ENCODE results near the gene FBXO7. TPM values are rescaled to one million over a fixed set of nuclear protein-coding genes. Genes with fewer than 3 reads are reported as not detected.

Gene FBXO7
- total RNA-seq, 1 experiment from 2014 or later = 47.8 TPM

- Histone ChIP-seq H2AK5ac (ENCODE audit: insufficient read length, low read length) (no peak overlapping the region), H3K14ac (ENCODE audit: insufficient read depth, low read length) (no peak overlapping the region), H3T11ph (ENCODE audit: low read length) (no peak overlapping the region), H3K9ac (ENCODE audit: extremely low read depth, insufficient read length, low read length) (no peak overlapping the region), H3K9me3 (ENCODE audit: control insufficient read depth, low read depth, low read length) (no peaks in the 10 kb centered on the region), H2BK120ac (ENCODE audit: low read depth, low read length, poor library complexity, severe bottlenecking) (no peak overlapping the region), H4K91ac (ENCODE audit: insufficient read length, low read depth, low read length) (no peak overlapping the region), H3K56ac (ENCODE audit: insufficient read length, low read depth, low read length) (no peak overlapping the region), H2BK15ac (ENCODE audit: low read depth, low read length) (no peak overlapping the region), H4K20me1 (ENCODE audit: control insufficient read depth, insufficient read depth, insufficient read length) (no peaks in the 10 kb centered on the region), H2BK20ac (ENCODE audit: low read depth, low read length, poor library complexity, severe bottlenecking) (no peak overlapping the region), H3K23ac (ENCODE audit: insufficient read length, low read depth, low read length) (no peak overlapping the region), H3K23me2 (ENCODE audit: insufficient read length, low read depth, low read length, poor library complexity, severe bottlenecking) (no peaks in the 10 kb centered on the region), H3K4ac (ENCODE audit: low read depth, low read length) (no peak overlapping the region), H4K5ac (ENCODE audit: insufficient read length, low read depth, low read length) (no peak overlapping the region), H2BK12ac (ENCODE audit: insufficient read length, low read depth, low read length) (no peak overlapping the region), H3K27me3 (ENCODE audit: insufficient read depth, low read length) (peaks cover 2% of the 10 kb centered on the region; the same call in 1 of the 2 replicates), H3K4me2 (ENCODE audit: insufficient read depth, insufficient read length, low read length) (no peak overlapping the region), H4K8ac (replicated peaks; ENCODE audit: insufficient read length, low read depth, low read length) (no peak overlapping the region), H3K18ac (ENCODE audit: insufficient read length, low read depth, low read length) (no peak overlapping the region), H2AFZ (ENCODE audit: low read length) (no peak overlapping the region), H3K4me1 (ENCODE audit: insufficient read depth, low read length) (no peaks in the 10 kb centered on the region), H3K79me1 (ENCODE audit: insufficient read depth, low read depth, low read length, poor library complexity, severe bottlenecking) (no peaks in the 10 kb centered on the region), H3K79me2 (ENCODE audit: insufficient read depth, low read length) (no peaks in the 10 kb centered on the region), H2BK5ac (ENCODE audit: insufficient read length, low read length) (no peak overlapping the region), H3K27ac (ENCODE audit: insufficient read length, low read depth, low read length) (no peak overlapping the region)
- no peak overlapping the region for H3K4me3 Mint-ChIP-seq
- no peaks in the 10 kb centered on the region for H3K36me3 Mint-ChIP-seq (ENCODE audit: insufficient read depth in 1 of 3, low read depth in 3 of 3)
- WGBS (ENCODE audit: extremely low coverage, insufficient read length, low lambda C conversion rate) = no CpG with 5 or more reads among the region's 4 CpGs
- H3K27me3 Mint-ChIP-seq (ENCODE audit: low read depth) = peaks cover 81% of the 10 kb centered on the region
- no peak for DNase-seq
- no peak for TF ChIP-seq CTCF (conservative IDR thresholded peaks at IDR 0.05)
- peaks cover 2 to 6% of the 10 kb centered on the region in 2 experiments; a peak in 2 of 4 replicates for H3K4me1 Mint-ChIP-seq
- no peaks in the 10 kb centered on the region; a peak in 2 of 5 replicates for H3K9me3 Mint-ChIP-seq
- H3K27ac Mint-ChIP-seq = no peak overlapping the region
Observed at GRCh38 chr22:32426881-32427280, 47.7 kb upstream of the FBXO7 start.

All from H9 (cell line).